Upper lobe of right lung (tissue), 1 donor: ENCODE data around the gene FBXO44. TPM values are rescaled to one million over a fixed set of nuclear protein-coding genes. Genes with fewer than 3 reads are reported as not detected.

Experiments used
- ATAC-seq: fragments of 200-7000 bp; cut with Tn5 transposase; one replicate; pipeline ENCODE4 v1.9.1; 2020; ENCODE audit warnings: mild to moderate bottlenecking, moderate library complexity
- DNase-seq: peaks from one replicate; pipeline ENCODE4 v3.0.0-alpha.2; 2020
- H3K27ac ChIP-seq: fragments of 200-600 bp; one replicate; pipeline ENCODE4 v1.8.0; 2022
- H3K27me3 ChIP-seq: fragments of 200-600 bp; one replicate; pipeline ENCODE4 v1.8.0; 2022; ENCODE audit warnings: mild to moderate bottlenecking
- H3K36me3 ChIP-seq: fragments of 200-600 bp; one replicate; pipeline ENCODE4 v1.8.0; 2022
- H3K4me1 ChIP-seq: fragments of 200-600 bp; one replicate; pipeline ENCODE4 v1.8.0; 2022
- H3K4me3 ChIP-seq: fragments of 200-600 bp; one replicate; pipeline ENCODE4 v1.8.0; 2022; ENCODE audit warnings: mild to moderate bottlenecking
- H3K9me3 ChIP-seq: fragments of 200-600 bp; one replicate; pipeline ENCODE4 v1.8.0; 2022
- CTCF ChIP-seq: fragments of 200-600 bp; IDR thresholded peaks from one replicate; pipeline ENCODE4 v1.8.0; 2022; ENCODE audit warnings: antibody characterized with exemption
- intact Hi-C: fragments of 100-400 bp; cut with DNase I; formaldehyde crosslinking; loops from one replicate; pipeline ENCODE4 v1.11.0; 2022
- total RNA-seq: library from RNA; stranded (reverse); fragmentation: NEBNext Ultra II Directional; extraction: Animal tissue kit (Norgen Biotek cat#: 25700); gene quantifications from one replicate; pipeline ENCODE4 v1.2.1, GENCODE V29; 2021
- donor health status: DM: no; HTN: yes; CAD: no; lungs with severe emphysema.

FBXO44 gene
- total RNA-seq, 1 donor from 2014 or later = 19.8 TPM

- Histone ChIP-seq H3K4me1 (no peaks in the 10 kb centered on the region), H3K36me3 (no peaks in the 10 kb centered on the region), H3K9me3 (no peaks in the 10 kb centered on the region), H3K27ac (no peak overlapping the region), H3K4me3 (no peak overlapping the region), H3K27me3 (peaks cover 33% of the 10 kb centered on the region)
- TF ChIP-seq CTCF = no peak
- ATAC-seq (peak; percentile 28), DNase-seq (no peak)
- intact Hi-C loops = no loop called here
Observed at GRCh38 chr1:11703357-11704193, 48.9 kb downstream of the FBXO44 start.

- H3K4me1 ChIP-seq = no peaks in the 10 kb centered on the region
- H3K36me3 ChIP-seq = no peaks in the 10 kb centered on the region
- DNase-seq (no peak), ATAC-seq (no peak)
- intact Hi-C loops = no loop called here
- H3K27me3 ChIP-seq = peaks cover 33% of the 10 kb centered on the region
- no peak for TF ChIP-seq CTCF
- no peak overlapping the region for H3K27ac ChIP-seq
- no peak overlapping the region for H3K4me3 ChIP-seq
- no peaks in the 10 kb centered on the region for H3K9me3 ChIP-seq
Observed at GRCh38 chr1:11704194-11704529, 49.5 kb downstream of the FBXO44 start.

- no peak overlapping the region for H3K27ac ChIP-seq
- DNase-seq = no peak
- intact Hi-C loops = no loop called here
Observed at GRCh38 chr1:11704691-11705475, 50.2 kb downstream of the FBXO44 start.

GRCh38 chr1:11705596-11705995 lies 50.9 kb downstream of the FBXO44 start:
- TF ChIP-seq CTCF = no peak
- H3K9me3 ChIP-seq = no peaks in the 10 kb centered on the region
- DNase-seq (no peak), ATAC-seq (no peak)
- H3K4me1 ChIP-seq = no peaks in the 10 kb centered on the region
- no peak overlapping the region for H3K4me3 ChIP-seq
- peaks cover 23% of the 10 kb centered on the region for H3K27me3 ChIP-seq
- intact Hi-C loops = no loop called here
- H3K36me3 ChIP-seq = no peaks in the 10 kb centered on the region
- no peak overlapping the region for H3K27ac ChIP-seq

More at GRCh38 chr1:11704691-11705475, 50.2 kb downstream of the FBXO44 start:
- H3K27me3 ChIP-seq = peaks cover 31% of the 10 kb centered on the region
- H3K4me3 ChIP-seq = no peak overlapping the region
- no peak for TF ChIP-seq CTCF
- no peaks in the 10 kb centered on the region for H3K4me1 ChIP-seq
- no peaks in the 10 kb centered on the region for H3K36me3 ChIP-seq
- no peaks in the 10 kb centered on the region for H3K9me3 ChIP-seq
- no peak for ATAC-seq

GRCh38 chr1:11706292-11706691 lies 51.6 kb downstream of the FBXO44 start:
- no peaks in the 10 kb centered on the region for H3K4me1 ChIP-seq
- TF ChIP-seq CTCF = no peak
- H3K4me3 ChIP-seq = no peak overlapping the region
- intact Hi-C loops = no loop called here
- no peak for ATAC-seq
- H3K27me3 ChIP-seq = peaks cover 16% of the 10 kb centered on the region
- no peaks in the 10 kb centered on the region for H3K36me3 ChIP-seq
- DNase-seq = no peak
- H3K9me3 ChIP-seq = no peaks in the 10 kb centered on the region
- no peak overlapping the region for H3K27ac ChIP-seq
